Astrocyte (in vitro differentiated cells and primary cell): ENCODE measurements around the gene IL19.
A peak's percentile ranks its signal among the peaks of the same experiment; 100 is the strongest.

Source experiments
- EZH2 ChIP-seq: IDR thresholded peaks from 2 replicates; pipeline ENCODE4 v1.6.1; 2012; ENCODE audit warnings: mild to moderate bottlenecking, low read length, inconsistent platforms; ENCODE audit not compliant: insufficient read depth
- TF ChIP-seq, protein P1 (sequence below): IDR thresholded peaks from 2 replicates; pipeline ENCODE4 v1.5.1; 2011; ENCODE audit warnings: low read depth, mild to moderate bottlenecking, inconsistent platforms, low read length, moderate library complexity; ENCODE audit not compliant: insufficient read depth

DNA sequence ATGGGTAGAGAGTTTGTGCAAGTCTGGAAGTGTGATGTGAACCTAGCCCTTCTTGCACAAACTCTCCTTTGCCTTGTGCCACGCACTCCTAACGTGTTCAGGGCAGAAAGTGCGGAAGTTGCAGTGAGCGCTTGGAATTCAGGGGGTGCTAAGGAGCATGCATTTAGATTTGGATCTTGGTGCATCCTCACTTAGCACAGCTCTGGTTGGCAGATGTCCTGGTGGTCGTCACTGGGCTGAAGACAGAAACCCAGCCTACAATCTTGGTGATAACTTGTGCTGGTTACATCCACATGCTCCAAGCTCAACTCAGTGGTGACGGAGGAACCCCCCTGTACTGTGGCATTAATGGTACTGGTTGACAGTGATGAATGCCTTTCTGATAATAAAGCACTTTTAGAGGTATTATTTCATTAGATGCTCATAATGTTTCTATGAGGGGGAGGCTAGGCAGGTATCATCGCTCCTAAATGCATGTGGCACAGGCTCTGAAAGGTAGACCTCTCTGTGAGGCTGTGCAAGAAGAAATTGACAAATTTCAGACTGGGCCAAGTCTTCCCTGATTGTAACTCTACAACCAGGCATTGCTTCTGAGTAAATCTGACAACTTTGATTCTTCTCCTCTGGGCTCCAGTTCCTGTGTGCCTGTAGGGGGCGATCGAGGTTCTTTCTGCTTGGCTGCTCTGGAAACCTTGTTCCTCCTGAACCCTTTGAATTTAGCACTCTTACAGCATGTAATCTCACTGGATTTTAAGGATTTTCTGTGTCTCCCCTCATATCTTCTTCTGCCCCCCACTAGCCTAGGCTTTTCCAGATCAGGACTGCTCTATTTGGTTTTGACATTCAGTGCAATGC, 45.2 kb upstream of the IL19 start:
- TF ChIP-seq, protein P1, sequence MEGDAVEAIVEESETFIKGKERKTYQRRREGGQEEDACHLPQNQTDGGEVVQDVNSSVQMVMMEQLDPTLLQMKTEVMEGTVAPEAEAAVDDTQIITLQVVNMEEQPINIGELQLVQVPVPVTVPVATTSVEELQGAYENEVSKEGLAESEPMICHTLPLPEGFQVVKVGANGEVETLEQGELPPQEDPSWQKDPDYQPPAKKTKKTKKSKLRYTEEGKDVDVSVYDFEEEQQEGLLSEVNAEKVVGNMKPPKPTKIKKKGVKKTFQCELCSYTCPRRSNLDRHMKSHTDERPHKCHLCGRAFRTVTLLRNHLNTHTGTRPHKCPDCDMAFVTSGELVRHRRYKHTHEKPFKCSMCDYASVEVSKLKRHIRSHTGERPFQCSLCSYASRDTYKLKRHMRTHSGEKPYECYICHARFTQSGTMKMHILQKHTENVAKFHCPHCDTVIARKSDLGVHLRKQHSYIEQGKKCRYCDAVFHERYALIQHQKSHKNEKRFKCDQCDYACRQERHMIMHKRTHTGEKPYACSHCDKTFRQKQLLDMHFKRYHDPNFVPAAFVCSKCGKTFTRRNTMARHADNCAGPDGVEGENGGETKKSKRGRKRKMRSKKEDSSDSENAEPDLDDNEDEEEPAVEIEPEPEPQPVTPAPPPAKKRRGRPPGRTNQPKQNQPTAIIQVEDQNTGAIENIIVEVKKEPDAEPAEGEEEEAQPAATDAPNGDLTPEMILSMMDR = peak; percentile 63
- no peak for TF ChIP-seq EZH2
